H1 (cell line): ENCODE data around the gene SLC26A9. TPM values are rescaled to one million over a fixed set of nuclear protein-coding genes. Genes with fewer than 3 reads are reported as not detected.

Source experiments
- CTCF ChIA-PET: fragments of 300-600 bp; sonication (Branson Sonifier 250); formaldehyde crosslinking; loops from one replicate; lab custom pipeline; 2021; ENCODE audit not compliant: partially characterized antibody; lab: Charles Lee
- POLR2A ChIA-PET: fragments of 300-600 bp; sonication (Branson Sonifier 250); formaldehyde crosslinking; loops from one replicate; lab custom pipeline; 2021; ENCODE audit warnings: inconsistent platforms; ENCODE audit not compliant: partially characterized antibody; lab: Charles Lee
- DNase-seq, 2 experiments: peaks; one replicate each; pipeline versions ENCODE4 v3.0.0 to v3.0.0-alpha.2; 2010 to 2022; ENCODE audit warnings: low spot score in 2 of 2, low read depth in 1 of 2, mixed read lengths in 1 of 2
- FAIRE-seq: peaks from 2 replicates; lab custom pipeline; 2011; peaks lifted over from hg19 to GRCh38; lab: Jason Lieb, UNC
- H2AFZ ChIP-seq: 2 replicates; pipeline ENCODE4 v1.8.1; 2012; ENCODE audit warnings: low read length, inconsistent platforms
- H2AK5ac ChIP-seq: 2 replicates; pipeline ENCODE4 v1.6.1; 2013; ENCODE audit warnings: low read depth, low read length
- H2BK120ac ChIP-seq: replicated peaks from 2 replicates; pipeline ENCODE3; 2013; ENCODE audit warnings: low read depth, low read length, inconsistent platforms
- H2BK12ac ChIP-seq: 2 replicates; pipeline ENCODE4 v1.6.1; 2013; ENCODE audit warnings: low read depth, low read length
- H2BK15ac ChIP-seq: 2 replicates; pipeline ENCODE4 v1.6.1; 2013; ENCODE audit warnings: low read length
- H2BK20ac ChIP-seq: 2 replicates; pipeline ENCODE4 v1.6.1; 2013; ENCODE audit warnings: low read length
- H2BK5ac ChIP-seq: 2 replicates; pipeline ENCODE4 v1.6.1; 2013; ENCODE audit warnings: low read depth, low read length
- H3K14ac ChIP-seq: 2 replicates; pipeline ENCODE4 v1.6.1; 2013; ENCODE audit warnings: inconsistent platforms; ENCODE audit not compliant: insufficient read length
- H3K18ac ChIP-seq: 2 replicates; pipeline ENCODE4 v1.6.1; 2013; ENCODE audit warnings: low read length; ENCODE audit errors: extremely low read depth
- H3K23ac ChIP-seq: 2 replicates; pipeline ENCODE4 v1.6.1; 2013; ENCODE audit warnings: inconsistent platforms; ENCODE audit not compliant: insufficient read length
- H3K23me2 ChIP-seq: 2 replicates; pipeline ENCODE4 v1.6.1; 2013; ENCODE audit warnings: low read depth, low read length
- H3K27ac ChIP-seq: 2 replicates; pipeline ENCODE4 v1.6.1; 2011; ENCODE audit warnings: low read depth, low read length, inconsistent platforms
- H3K27me3 ChIP-seq, 4 experiments: replicated peaks in 1 of 4; 1 replicate in 1 of 4; 2 replicates in 3 of 4; pipeline versions ENCODE4 v1.6.1 to v1.8.1; 2011 to 2013; ENCODE audit warnings: low read length in 3 of 4, mild to moderate bottlenecking in 3 of 4, inconsistent platforms in 2 of 4, mixed read lengths in 2 of 4, moderate library complexity in 1 of 4; ENCODE audit not compliant: control insufficient read depth in 3 of 4, insufficient read depth in 3 of 4; ENCODE audit errors: extremely low read depth in 1 of 4
- H3K36me3 ChIP-seq, 4 experiments: 2 replicates each; pipeline versions ENCODE4 v1.6.1 to v1.8.1; 2011 to 2013; ENCODE audit warnings: mild to moderate bottlenecking in 4 of 4, low read length in 3 of 4, moderate library complexity in 2 of 4, control low read depth in 1 of 4, inconsistent platforms in 1 of 4; ENCODE audit not compliant: insufficient read depth in 4 of 4, control insufficient read depth in 2 of 4
- H3K4ac ChIP-seq: replicated peaks from 2 replicates; pipeline ENCODE3; 2013; ENCODE audit warnings: low read length, low read depth, mixed read lengths, inconsistent platforms; ENCODE audit not compliant: insufficient read length
- H3K4me1 ChIP-seq, 4 experiments: replicated peaks in 1 of 4; 1 replicate in 1 of 4; 2 replicates in 3 of 4; pipeline versions ENCODE4 v1.6.1 to v1.8.1; 2011 to 2013; ENCODE audit warnings: low read length in 3 of 4, inconsistent platforms in 2 of 4, mixed read lengths in 1 of 4; ENCODE audit not compliant: insufficient read depth in 4 of 4, control insufficient read depth in 3 of 4
- H3K4me2 ChIP-seq, 2 experiments: 2 replicates each; pipeline versions ENCODE4 v1.6.1 to v1.8.1; 2011 to 2013; ENCODE audit warnings: low read depth in 2 of 2, low read length in 2 of 2, control low read depth in 1 of 2, inconsistent platforms in 1 of 2, mild to moderate bottlenecking in 1 of 2; ENCODE audit not compliant: insufficient read depth in 1 of 2
- H3K4me3 ChIP-seq, 4 experiments: fragments of 200-600, 300-600 bp in 1 of 4; sonication (generic), shearing (Covaris generic), sonication (Bioruptor Twin) in 1 of 4; 2 replicates each; pipeline versions ENCODE4 v1.5.1 to v1.8.1; 2011 to 2016; ENCODE audit warnings: low read length in 4 of 4, low read depth in 3 of 4, control low read depth in 2 of 4, inconsistent platforms in 2 of 4, mild to moderate bottlenecking in 2 of 4, mixed read lengths in 1 of 4, moderate library complexity in 1 of 4; ENCODE audit not compliant: insufficient read depth in 2 of 4; ENCODE audit errors: extremely low read depth in 1 of 4
- H3K56ac ChIP-seq: replicated peaks from 2 replicates; pipeline ENCODE3; 2013; ENCODE audit warnings: low read depth, mild to moderate bottlenecking, mixed read lengths, low read length, inconsistent platforms; ENCODE audit not compliant: insufficient read length
- H3K79me1 ChIP-seq: 2 replicates; pipeline ENCODE4 v1.6.1; 2013; ENCODE audit warnings: low read depth, low read length, control low read depth
- H3K79me2 ChIP-seq, 2 experiments: 2 replicates each; pipeline versions ENCODE4 v1.6.1 to v1.8.1; 2012 to 2013; ENCODE audit warnings: low read length in 2 of 2, mild to moderate bottlenecking in 2 of 2, inconsistent platforms in 1 of 2; ENCODE audit not compliant: insufficient read depth in 2 of 2, control insufficient read depth in 1 of 2
- H3K9ac ChIP-seq, 4 experiments: replicated peaks in 1 of 4; 1 replicate in 1 of 4; 2 replicates in 3 of 4; pipeline versions ENCODE4 v1.6.1 to v1.8.1; 2011 to 2013; ENCODE audit warnings: low read depth in 3 of 4, low read length in 3 of 4, control low read depth in 2 of 4, mild to moderate bottlenecking in 2 of 4, moderate library complexity in 2 of 4, inconsistent platforms in 1 of 4; ENCODE audit errors: extremely low read depth in 1 of 4
- H3K9me3 ChIP-seq, 2 experiments: 2 replicates each; pipeline versions ENCODE4 v1.6.1 to v1.8.1; 2012 to 2013; ENCODE audit warnings: mild to moderate bottlenecking in 2 of 2, moderate library complexity in 2 of 2, control low read depth in 1 of 2, inconsistent platforms in 1 of 2, low read depth in 1 of 2, low read length in 1 of 2, mixed read lengths in 1 of 2; ENCODE audit not compliant: insufficient read depth in 2 of 2
- H4K20me1 ChIP-seq, 2 experiments: replicated peaks in 1 of 2; 2 replicates each; pipeline versions ENCODE3 to v1.8.1; 2011 to 2013; ENCODE audit warnings: inconsistent platforms in 2 of 2, low read length in 2 of 2, mild to moderate bottlenecking in 1 of 2; ENCODE audit not compliant: insufficient read depth in 2 of 2, control insufficient read depth in 1 of 2
- H4K5ac ChIP-seq: 2 replicates; pipeline ENCODE4 v1.6.1; 2013; ENCODE audit warnings: low read length, low read depth, mixed read lengths, inconsistent platforms; ENCODE audit not compliant: insufficient read length
- H4K8ac ChIP-seq: 2 replicates; pipeline ENCODE4 v1.8.0; 2013; ENCODE audit warnings: mild to moderate bottlenecking, moderate library complexity, low read length, inconsistent platforms; ENCODE audit not compliant: insufficient read depth; ENCODE audit errors: extremely low read depth
- H4K91ac ChIP-seq: replicated peaks from 2 replicates; pipeline ENCODE3; 2013; ENCODE audit warnings: low read length, mixed read lengths, inconsistent platforms; ENCODE audit not compliant: insufficient read length
- EGR1 ChIP-seq: IDR thresholded peaks from 2 replicates; pipeline ENCODE4 v1.6.1; 2011; ENCODE audit warnings: low read depth, low read length, borderline replicate concordance
- FOSL1 ChIP-seq: IDR thresholded peaks from 2 replicates; pipeline ENCODE4 v1.6.1; 2011; ENCODE audit warnings: mild to moderate bottlenecking, low read depth, low read length, moderate library complexity; ENCODE audit not compliant: insufficient read depth
- HDAC2 ChIP-seq, 2 experiments: fragments of 300-600 bp in 1 of 2; sonication (generic) in 1 of 2; IDR thresholded peaks; 2 replicates each; pipeline ENCODE4 v1.6.1; 2011 to 2012; ENCODE audit warnings: low read depth in 2 of 2, low read length in 2 of 2, mild to moderate bottlenecking in 2 of 2, moderate library complexity in 2 of 2, borderline replicate concordance in 1 of 2, inconsistent platforms in 1 of 2
- POU5F1 ChIP-seq: IDR thresholded peaks from 2 replicates; pipeline ENCODE4 v1.6.1; 2011; ENCODE audit warnings: low read depth, mild to moderate bottlenecking, low read length, moderate library complexity
- RAD21 ChIP-seq, 2 experiments: IDR thresholded peaks in 1 of 2; conservative IDR thresholded peaks in 1 of 2; 2 replicates each; pipeline ENCODE4 v1.6.1; 2011; ENCODE audit warnings: low read depth in 2 of 2, low read length in 2 of 2, improper control_type of control experiment in 1 of 2, inconsistent platforms in 1 of 2, mild to moderate bottlenecking in 1 of 2, moderate library complexity in 1 of 2
- RNF2 ChIP-seq: fragments of 200-900, 300-1000 bp; sonication (generic); IDR thresholded peaks from 2 replicates; pipeline ENCODE4 v1.7.1; 2016; ENCODE audit warnings: borderline replicate concordance, low read depth, mild to moderate bottlenecking, antibody characterized with exemption, low read length; ENCODE audit not compliant: poor library complexity, severe bottlenecking; ENCODE audit errors: missing control alignments
- SAP30 ChIP-seq: fragments of 300-600 bp; sonication (generic); IDR thresholded peaks from 2 replicates; pipeline ENCODE4 v1.7.1; 2012; ENCODE audit warnings: low read length, moderate library complexity, mild to moderate bottlenecking, inconsistent platforms; ENCODE audit not compliant: insufficient read depth, insufficient replicate concordance
- SP2 ChIP-seq: IDR thresholded peaks from 2 replicates; pipeline ENCODE4 v1.6.1; 2012; ENCODE audit warnings: mild to moderate bottlenecking, low read length, inconsistent platforms
- SUZ12 ChIP-seq: fragments of 200-600 bp; sonication (generic); IDR thresholded peaks from 2 replicates; pipeline ENCODE4 v1.6.1; 2012; ENCODE audit warnings: mild to moderate bottlenecking, inconsistent platforms, low read length, moderate library complexity, mixed read lengths
- TAF1 ChIP-seq: IDR thresholded peaks from 2 replicates; pipeline ENCODE4 v1.6.1; 2011; ENCODE audit warnings: mild to moderate bottlenecking, low read depth, low read length
- ZNF274 ChIP-seq: IDR thresholded peaks from 2 replicates; pipeline ENCODE4 v1.7.0; 2012; ENCODE audit warnings: low read length, borderline replicate concordance; ENCODE audit errors: extremely low read depth
- WGBS, 2 experiments: shearing (Covaris generic) in 1 of 2; methylation state at CpG; one replicate each; pipeline versions ENCODE4 v1.1.6 to v1.1.7; 2013 to 2015; ENCODE audit warnings: low lambda C conversion rate in 2 of 2, mixed read lengths in 2 of 2, inconsistent platforms in 1 of 2, low coverage in 1 of 2, missing lambda C conversion rate in 1 of 2; ENCODE audit not compliant: insufficient replicate concordance in 2 of 2, insufficient coverage in 1 of 2, insufficient read length in 1 of 2; ENCODE audit errors: extremely low coverage in 1 of 2, missing lambda C conversion rate in 1 of 2; 5-methylcytosine and 5-hydroxymethylcytosine counted together
- polyA plus RNA-seq, 7 experiments: library from polyadenylated mRNA; depleted of rRNA in 3 of 7; stranded (reverse) in 5 of 7; unstranded in 2 of 7; fragments of >200 nt in 5 of 7; fragments of 200-250 nt in 2 of 7; gene quantifications; 1 replicate in 5 of 7; 2 replicates in 1 of 7; 4 replicates in 1 of 7; pipeline versions ENCODE4 v1.2.1 to v1.2.3, GENCODE V29; 2011 to 2013; ENCODE audit warnings: missing spikeins in 2 of 7, mixed read lengths in 2 of 7
- total RNA-seq: library from RNA; stranded (reverse); fragmentation: NEBNext Ultra II Directional; extraction: Animal tissue kit (Norgen Biotek cat#: 25700); gene quantifications from 2 replicates; pipeline ENCODE4 v1.2.1, GENCODE V29; 2021

The SLC26A9 gene
- total and polyA plus RNA-seq, 2 of the 8 experiments (the other 6 are each of a cell fraction or from before 2014, with no cell fraction given): not detected

DNA sequence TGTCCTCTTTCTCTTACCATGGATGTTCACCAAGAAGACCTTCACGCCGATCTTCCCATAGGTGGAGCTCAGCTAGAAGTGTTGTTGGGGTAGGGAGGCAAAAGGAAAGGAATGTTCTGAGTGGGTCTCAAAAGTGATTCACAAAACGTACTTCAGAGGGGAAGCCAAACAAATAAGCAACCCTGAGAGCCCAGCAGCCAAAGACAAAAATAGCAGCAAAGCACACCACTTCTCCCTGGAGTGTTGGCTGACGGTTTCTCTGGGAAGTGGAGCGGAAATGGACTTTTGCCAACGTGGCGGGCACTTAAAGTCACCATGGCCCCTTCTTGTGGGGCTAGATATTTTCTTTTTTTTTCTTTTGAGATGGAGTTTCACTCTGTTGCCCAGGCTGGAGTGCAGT is 23.1 kb downstream of the SLC26A9 start:
- no peak overlapping the region for H2BK120ac ChIP-seq
- no peak overlapping the region for H2BK5ac ChIP-seq
- no peak overlapping the region for H2AFZ ChIP-seq
- H2BK15ac ChIP-seq: no peak overlapping the region
- H3K9ac ChIP-seq: no peak overlapping the region
- H2BK12ac ChIP-seq: no peak overlapping the region
- H4K91ac ChIP-seq: no peak overlapping the region
- H3K14ac ChIP-seq: no peak overlapping the region
- WGBS, 2 experiments: 89% methylated on average over 7 of the region's 7 CpGs; no CpG with 5 or more reads in 1 of the 2 experiments
- peaks cover 0 to 5% (median 2%) of the 10 kb centered on the region in 4 experiments; a peak in 4 of 7 replicates for H3K4me1 ChIP-seq
- POLR2A ChIA-PET: interaction anchor here (1.0 kb wide), 1 partner anchor 128 kb away, joined by 3 read pairs; no protein-coding TSS in a partner anchor
- FAIRE-seq: no peak
- no peak overlapping the region for H3K27ac ChIP-seq
- H2BK20ac ChIP-seq: peak overlapping the region; percentile 18; the same call in 1 of the 2 replicates
- no peak overlapping the region for H4K8ac ChIP-seq
- H3K9me3 ChIP-seq: no peaks in the 10 kb centered on the region
- H3K4me2 ChIP-seq: no peak overlapping the region
- no peaks in the 10 kb centered on the region for H3K79me2 ChIP-seq
- TF ChIP-seq SUZ12 (no peak), SAP30 (no peak), TAF1 (no peak), RAD21 (IDR thresholded peaks at IDR 0.05 in 1 of 2, conservative IDR thresholded peaks at IDR 0.05 in 1 of 2; ENCODE audit: low read depth in 2 of 2, low read length in 2 of 2) (no peak), ZNF274 (no peak), SP2 (no peak), EGR1 (no peak), POU5F1 (no peak), HDAC2 (IDR thresholded peaks at IDR 0.05; ENCODE audit: borderline replicate concordance in 1 of 2, low read depth in 2 of 2, low read length in 2 of 2) (no peak), RNF2 (no peak), FOSL1 (no peak)
- H3K4ac ChIP-seq: no peak overlapping the region
- DNase-seq: no peak
- no peak overlapping the region for H4K5ac ChIP-seq
- no peaks in the 10 kb centered on the region for H3K23me2 ChIP-seq
- H3K79me1 ChIP-seq: no peaks in the 10 kb centered on the region
- no peak overlapping the region for H3K18ac ChIP-seq
- no peak overlapping the region for H2AK5ac ChIP-seq
- no peaks in the 10 kb centered on the region; a peak in 1 of 7 replicates for H3K27me3 ChIP-seq
- CTCF ChIA-PET: interaction anchor here (0.6 to 14.5 kb wide), 22 partner anchors 8 to 262 kb away, joined by 3 to 394 read pairs (median 10); partner anchors contain the start of gene SLC26A9
- no peaks in the 10 kb centered on the region for H3K36me3 ChIP-seq
- H3K56ac ChIP-seq: no peak overlapping the region
- H3K23ac ChIP-seq: no peak overlapping the region
- no peak overlapping the region for H3K4me3 ChIP-seq
- no peaks in the 10 kb centered on the region for H4K20me1 ChIP-seq
